HG03066 (cell line): ENCODE results near the gene MAD1L1.
A peak's percentile ranks its signal among the peaks of the same experiment; 100 is the strongest.

Experiments
- ATAC-seq: cut with Tn5 transposase; IDR thresholded peaks from one replicate; pipeline ENCODE4 v1.9.1; 2021; ENCODE audit warnings: low read depth; ENCODE audit not compliant: unreplicated experiment

MAD1L1 gene

GRCh38 chr7:1951600-1951999, 281.1 kb downstream of the MAD1L1 start:
- no peak for ATAC-seq

- no peak for ATAC-seq
Measured at GRCh38 chr7:1951159-1951536, 281.6 kb downstream of the MAD1L1 start.

- ATAC-seq: no peak
Measured at GRCh38 chr7:1950452-1951158, 282.1 kb downstream of the MAD1L1 start.

- no peak for ATAC-seq
Measured at GRCh38 chr7:1950066-1950451, 282.7 kb downstream of the MAD1L1 start.

DNA sequence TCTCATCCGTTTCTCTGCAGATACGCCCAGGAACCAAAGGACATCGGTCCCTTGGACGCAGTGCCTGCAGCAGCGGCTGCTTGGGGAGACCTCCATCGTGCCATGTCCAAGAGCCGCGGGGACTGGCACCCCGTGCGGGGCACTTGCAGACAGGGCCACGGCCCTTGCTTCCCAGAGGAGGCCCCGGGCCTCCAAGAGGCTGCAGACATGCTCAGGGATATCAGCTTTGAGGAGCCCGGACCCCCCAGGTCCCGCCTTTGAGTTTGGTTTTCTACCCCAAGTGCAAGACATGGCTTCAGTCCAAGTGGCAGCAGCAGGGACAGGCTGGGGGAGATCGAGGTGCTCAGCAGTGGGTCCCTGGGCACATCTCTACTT, 283.1 kb downstream of the MAD1L1 start:
- no peak for ATAC-seq

DNA sequence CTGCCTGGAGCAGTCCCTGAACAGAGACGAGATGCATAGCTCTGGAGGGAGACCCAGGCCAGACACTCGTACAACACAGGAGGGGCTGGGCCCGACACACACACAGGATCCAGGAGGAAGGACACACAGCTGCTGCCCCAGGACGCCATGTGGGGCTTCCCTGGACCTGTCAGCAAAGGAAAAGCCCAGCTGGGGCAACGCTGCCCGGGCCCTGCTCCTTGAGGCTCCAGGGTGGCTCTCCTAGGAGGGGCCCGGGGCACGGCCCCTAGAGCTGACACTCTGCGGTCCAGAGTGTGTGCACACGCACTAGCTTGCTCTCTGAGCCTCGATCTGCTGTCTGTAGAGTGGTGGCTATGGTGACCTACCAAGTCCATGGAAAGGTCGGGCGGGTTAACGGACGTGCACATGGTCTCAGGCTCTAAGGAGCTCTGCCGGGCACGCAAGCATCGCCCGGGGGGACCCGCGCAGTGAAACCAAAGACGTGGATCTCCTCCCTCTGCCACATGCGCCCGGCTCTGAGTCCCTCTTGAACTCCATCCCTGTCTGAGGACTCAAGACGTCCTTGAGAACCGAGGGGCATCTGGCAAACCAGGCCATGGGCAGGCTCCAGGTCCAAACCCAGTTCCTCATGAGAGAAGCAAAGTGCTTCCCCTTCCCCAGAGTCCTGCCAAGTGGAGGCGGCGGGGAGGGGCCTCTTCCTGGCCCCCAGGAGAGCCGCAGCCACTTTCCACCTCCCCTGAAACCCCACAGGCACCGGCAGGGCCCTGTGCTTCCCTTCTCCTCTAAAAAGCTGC, 283.7 kb downstream of the MAD1L1 start:
- ATAC-seq: no peak

DNA sequence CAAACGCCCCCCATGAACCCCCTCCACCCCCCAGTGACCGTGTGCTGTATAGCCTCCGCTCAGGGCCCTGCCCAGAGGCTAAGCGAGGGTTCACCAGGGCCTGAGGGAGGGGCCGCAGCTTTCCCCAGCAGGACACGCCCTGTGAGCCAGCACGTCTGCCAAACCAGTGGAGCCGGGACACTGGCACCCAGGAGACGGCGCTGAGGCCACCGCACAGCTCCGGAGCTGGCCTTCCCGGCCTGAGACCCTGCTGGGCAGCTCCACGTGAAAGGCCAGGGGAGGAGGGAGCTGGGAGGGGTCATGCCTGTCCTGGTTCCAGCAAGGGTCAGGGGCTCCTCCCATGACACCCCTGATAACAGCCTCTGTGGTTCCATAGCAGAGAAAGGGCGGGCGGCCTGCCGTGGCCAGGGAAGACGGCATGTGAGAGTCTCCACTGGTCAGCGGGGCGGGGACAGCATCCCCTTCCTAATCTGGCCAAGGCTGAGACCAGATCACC, 284.4 kb downstream of the MAD1L1 start:
- no peak for ATAC-seq

GRCh38 chr7:1947586-1948217, 285.0 kb downstream of the MAD1L1 start:
- ATAC-seq: no peak

GRCh38 chr7:1946773-1947450, 285.8 kb downstream of the MAD1L1 start:
- no peak for ATAC-seq

DNA sequence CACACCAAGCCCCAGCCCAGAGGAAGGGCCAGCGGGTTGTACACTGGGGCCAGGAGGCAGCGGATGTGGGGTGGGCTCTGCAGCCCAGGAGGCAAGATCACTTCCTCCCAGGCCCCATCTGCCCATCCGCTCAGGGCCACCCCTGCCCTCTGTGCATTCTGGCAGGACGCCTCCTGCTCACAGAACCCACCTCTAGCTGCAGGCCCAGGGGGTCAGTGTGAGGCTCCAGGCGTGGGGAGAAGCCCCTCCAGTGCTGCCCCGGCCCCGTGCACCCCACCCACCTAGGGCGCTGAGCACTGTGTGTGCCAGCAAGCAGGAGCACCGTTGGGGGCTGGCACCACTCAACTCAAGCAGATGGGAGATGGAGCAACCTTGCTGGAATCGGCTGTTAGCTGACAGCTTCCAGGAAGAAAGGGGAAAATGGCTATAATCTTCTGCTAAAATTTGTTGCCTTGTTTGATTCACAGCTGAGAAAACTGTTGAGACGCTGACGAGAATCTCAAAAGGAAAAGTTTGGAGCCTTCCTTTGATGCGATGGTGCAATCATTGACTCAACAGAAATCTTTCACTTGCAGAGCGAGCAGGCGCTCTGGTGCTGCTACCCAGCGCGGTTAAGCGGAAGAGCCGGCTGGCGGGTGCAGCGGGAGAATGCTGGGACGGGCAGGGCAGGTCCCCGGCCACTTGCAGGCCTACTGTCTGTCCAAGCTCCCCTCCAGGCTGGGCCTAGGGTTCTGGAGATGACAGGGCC, 286.5 kb downstream of the MAD1L1 start:
- no peak for ATAC-seq

DNA sequence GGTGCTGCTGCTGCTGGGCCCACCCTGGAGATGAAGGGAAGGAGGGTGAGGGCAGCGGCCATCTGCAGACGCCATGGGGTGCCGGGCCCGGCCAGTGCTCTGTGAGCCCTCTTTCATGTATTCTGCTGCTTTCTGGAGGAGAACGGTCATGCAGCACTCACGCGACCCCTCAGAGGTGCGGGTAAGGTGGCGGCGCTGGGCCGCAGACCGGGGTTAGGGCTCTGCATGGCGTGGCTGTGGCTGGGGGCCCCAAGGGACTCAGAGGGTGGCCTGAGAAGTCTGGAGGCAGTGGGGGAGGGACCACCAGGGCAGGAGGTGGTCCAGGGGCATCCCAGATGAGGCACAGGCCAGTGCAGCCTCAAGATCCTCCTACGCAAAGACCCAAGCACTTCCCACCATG, 287.2 kb downstream of the MAD1L1 start:
- no peak for ATAC-seq

DNA sequence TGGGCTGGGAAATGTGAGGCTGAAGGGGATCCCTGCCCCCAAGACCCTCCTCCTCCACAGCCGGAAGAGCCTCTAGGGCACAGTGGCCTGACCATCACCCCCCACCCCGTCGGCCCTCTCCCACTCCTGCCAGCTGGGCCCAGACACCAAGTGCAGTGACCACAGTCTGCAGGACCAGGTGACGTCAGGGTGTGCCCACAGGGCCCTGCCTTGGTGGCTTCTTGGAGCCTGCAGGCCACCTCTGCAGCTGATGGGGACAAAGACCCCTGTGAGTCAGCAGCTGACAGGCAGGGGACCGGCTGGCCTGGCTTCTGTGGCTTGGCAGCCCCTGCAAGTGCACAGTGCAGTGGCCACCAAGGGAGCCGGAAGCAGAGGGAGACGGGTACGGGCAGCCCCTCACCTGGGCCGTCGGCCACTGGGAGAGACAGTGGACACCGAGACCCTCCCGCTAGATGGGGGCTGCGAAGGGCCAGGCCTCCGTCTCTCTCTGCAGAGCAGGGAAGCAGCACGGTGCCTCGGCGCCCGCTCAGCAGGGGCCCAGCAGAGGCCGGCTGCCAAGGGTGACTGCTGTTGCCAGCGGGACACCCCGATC, 288.0 kb downstream of the MAD1L1 start:
- no peak for ATAC-seq

GRCh38 chr7:1943933-1944618, 288.7 kb downstream of the MAD1L1 start:
- no peak for ATAC-seq

GRCh38 chr7:1943326-1943725, 289.4 kb downstream of the MAD1L1 start:
- no peak for ATAC-seq

DNA sequence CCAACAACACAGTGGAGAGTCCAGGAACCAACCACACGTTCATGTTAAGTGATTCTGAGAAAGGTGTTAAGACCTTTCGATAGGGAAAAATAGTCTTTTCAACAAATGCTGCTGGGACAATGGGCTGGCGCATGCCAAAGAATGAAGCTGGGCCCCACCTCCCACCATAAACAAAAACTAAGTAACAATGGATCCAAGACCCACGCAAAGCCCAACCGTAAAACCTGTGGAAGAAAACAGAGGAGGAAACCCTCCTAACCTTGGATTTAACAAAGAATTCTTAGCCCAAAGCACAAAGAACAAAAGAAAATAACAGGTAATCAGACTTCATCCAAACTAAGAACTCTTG, 289.8 kb downstream of the MAD1L1 start:
- ATAC-seq: no peak

DNA sequence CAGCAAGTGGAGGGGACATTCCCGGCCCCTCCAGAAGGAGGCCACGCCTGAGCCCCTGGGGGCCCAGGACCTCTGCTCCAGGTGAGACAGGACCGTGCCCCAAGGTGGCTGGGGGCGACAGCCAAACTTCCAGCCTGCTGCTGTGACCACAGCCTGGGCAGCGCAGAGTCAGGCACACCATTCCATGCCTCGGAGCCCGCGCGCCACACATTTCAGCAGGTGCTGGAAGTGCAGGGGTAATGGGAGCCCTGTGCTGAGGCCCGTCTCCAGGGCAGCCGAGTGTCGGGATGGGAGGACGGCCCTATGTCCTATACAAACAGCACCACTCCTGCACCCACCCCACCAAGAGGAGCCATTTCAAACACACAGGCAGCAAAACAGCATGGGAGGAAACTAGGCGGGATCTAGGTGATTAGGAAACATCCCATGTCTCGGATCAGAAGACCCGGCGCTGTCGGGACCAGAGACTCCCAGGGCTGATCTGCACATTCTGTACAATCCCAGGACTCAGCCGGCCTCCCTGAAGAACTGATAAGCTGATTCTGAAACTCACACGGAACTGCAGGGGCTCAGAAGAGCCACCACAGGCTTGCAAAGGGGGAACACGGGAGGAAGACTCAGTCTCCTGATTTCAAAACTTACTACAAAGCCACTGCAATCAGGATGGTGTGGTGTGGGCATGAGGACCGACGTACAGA, 290.4 kb downstream of the MAD1L1 start:
- ATAC-seq: no peak

DNA sequence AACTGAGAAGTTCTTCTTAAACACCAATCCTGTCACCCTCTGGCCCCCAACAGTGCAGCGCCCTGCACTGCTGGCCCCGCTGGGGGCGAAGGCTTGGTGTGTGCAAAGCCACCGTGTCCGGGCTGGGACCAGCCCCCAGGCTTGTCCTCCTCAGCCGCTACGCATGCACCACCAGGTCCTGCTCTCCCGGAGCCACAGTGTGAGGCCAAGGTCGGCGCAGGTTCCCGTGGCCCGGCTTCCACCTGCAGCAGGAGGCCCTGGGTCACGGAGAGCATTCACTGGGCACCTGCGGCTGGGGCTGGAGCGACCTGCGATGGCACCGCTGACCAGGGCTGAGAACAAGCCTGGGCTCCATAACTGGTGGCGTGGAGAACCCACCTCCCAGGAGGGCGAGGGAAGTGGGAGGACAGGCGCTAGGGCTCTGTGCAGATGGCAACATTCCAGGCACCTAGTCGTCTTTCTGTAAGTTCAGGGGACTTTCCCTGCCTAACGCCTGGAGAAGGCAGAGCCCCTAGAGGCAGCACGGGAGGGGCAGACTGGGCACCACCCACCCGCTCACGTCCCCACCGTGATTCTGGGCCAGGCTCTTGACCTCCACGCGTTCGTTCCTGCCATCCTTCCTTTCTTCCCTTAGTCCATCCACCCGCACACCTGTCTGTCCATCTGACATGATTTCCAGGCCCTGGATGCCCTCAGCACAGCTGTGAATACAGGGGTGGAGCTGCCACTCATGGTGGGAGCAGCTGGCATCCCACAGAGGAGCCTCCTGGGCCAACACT, 291.1 kb downstream of the MAD1L1 start:
- no peak for ATAC-seq

DNA sequence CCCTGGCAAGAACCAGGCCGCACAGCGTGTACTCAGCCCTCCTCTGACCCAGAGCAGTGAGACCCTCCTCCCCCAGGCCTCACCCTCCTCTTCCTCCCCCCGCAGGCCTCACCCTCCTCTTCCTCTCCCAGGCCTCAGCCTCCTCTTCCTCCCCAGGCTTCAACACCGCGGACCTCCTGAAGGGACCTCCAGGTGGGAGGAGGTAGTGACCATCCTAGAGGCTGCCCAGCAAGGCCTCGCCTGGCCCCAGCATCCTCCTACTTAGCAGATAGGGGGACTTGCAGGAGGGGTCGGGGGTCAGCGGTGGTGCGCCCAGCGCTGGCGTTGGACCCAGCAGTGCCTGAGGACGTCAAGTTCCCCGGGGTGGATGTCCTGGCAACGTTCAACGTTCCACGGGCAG, 291.9 kb downstream of the MAD1L1 start:
- ATAC-seq: peak; percentile 21
